GM12878 (cell line): ENCODE results near the gene TMEM120B.

Experiments used
- MTA3 ChIP-seq: IDR thresholded peaks from 2 replicates; pipeline ENCODE4 v1.6.1; 2012; ENCODE audit warnings: low read length, inconsistent platforms, borderline replicate concordance
- MXI1 ChIP-seq: fragments of 150-350 bp; IDR thresholded peaks from 2 replicates; pipeline ENCODE4 v1.6.1; 2011; ENCODE audit warnings: low read depth, mild to moderate bottlenecking, inconsistent platforms, low read length, improper control_type of control experiment
- RAD21 ChIP-seq: IDR thresholded peaks from 2 replicates; pipeline ENCODE4 v1.6.1; 2011; ENCODE audit warnings: mild to moderate bottlenecking, low read depth, low read length, moderate library complexity; ENCODE audit not compliant: insufficient read depth
- SIN3A ChIP-seq: IDR thresholded peaks from 2 replicates; pipeline ENCODE4 v1.6.1; 2012; ENCODE audit warnings: low read depth, low read length, improper control_type of control experiment
- SMC3 ChIP-seq: IDR thresholded peaks from 2 replicates; pipeline ENCODE4 v1.6.1; 2011; ENCODE audit warnings: low read length, improper control_type of control experiment, borderline replicate concordance
- TF ChIP-seq, protein P1 (sequence below), 3 experiments: IDR thresholded peaks in 2 of 3; conservative IDR thresholded peaks in 1 of 3; 2 replicates each; pipeline ENCODE4 v1.5.1; 2011; ENCODE audit warnings: low read depth in 3 of 3, low read length in 3 of 3, mild to moderate bottlenecking in 3 of 3, control low read depth in 2 of 3, moderate library complexity in 2 of 3, inconsistent platforms in 1 of 3, mixed read lengths in 1 of 3; ENCODE audit not compliant: control insufficient read depth in 2 of 3, insufficient read depth in 1 of 3; ENCODE audit errors: extremely low read depth in 1 of 3

- no peak for TF ChIP-seq RAD21
- TF ChIP-seq MXI1, result no peak; the same call in none of the 2 replicates
- TF ChIP-seq, protein P1, sequence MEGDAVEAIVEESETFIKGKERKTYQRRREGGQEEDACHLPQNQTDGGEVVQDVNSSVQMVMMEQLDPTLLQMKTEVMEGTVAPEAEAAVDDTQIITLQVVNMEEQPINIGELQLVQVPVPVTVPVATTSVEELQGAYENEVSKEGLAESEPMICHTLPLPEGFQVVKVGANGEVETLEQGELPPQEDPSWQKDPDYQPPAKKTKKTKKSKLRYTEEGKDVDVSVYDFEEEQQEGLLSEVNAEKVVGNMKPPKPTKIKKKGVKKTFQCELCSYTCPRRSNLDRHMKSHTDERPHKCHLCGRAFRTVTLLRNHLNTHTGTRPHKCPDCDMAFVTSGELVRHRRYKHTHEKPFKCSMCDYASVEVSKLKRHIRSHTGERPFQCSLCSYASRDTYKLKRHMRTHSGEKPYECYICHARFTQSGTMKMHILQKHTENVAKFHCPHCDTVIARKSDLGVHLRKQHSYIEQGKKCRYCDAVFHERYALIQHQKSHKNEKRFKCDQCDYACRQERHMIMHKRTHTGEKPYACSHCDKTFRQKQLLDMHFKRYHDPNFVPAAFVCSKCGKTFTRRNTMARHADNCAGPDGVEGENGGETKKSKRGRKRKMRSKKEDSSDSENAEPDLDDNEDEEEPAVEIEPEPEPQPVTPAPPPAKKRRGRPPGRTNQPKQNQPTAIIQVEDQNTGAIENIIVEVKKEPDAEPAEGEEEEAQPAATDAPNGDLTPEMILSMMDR (IDR thresholded peaks at IDR 0.05 in 2 of 3, conservative IDR thresholded peaks at IDR 0.05 in 1 of 3; ENCODE audit: control insufficient read depth in 2 of 3, extremely low read depth in 1 of 3, insufficient read depth in 1 of 3, low read depth in 3 of 3, low read length in 3 of 3), result peak in 2 of 3 experiments; percentile 9 to 19; a peak in 1 of 6 replicates
- TF ChIP-seq SMC3, result no peak
- no peak for TF ChIP-seq MTA3
- TF ChIP-seq SIN3A, result no peak
Measured at GRCh38 chr12:121789233-121789781, 76.8 kb downstream of the TMEM120B start.
